Activated T-cell treated with anti-CD3 and anti-CD28 coated beads, Interleukin-2, amount 50 U/mL, for 48 hours (primary cell): ENCODE data around the gene KCNIP2.
A peak's percentile ranks its signal among the peaks of the same experiment; 100 is the strongest.

Experiments
- DNase-seq, 2 experiments: peaks; one replicate each; pipeline ENCODE4 v3.0.0-alpha.2; 2020

Gene KCNIP2

GRCh38 chr10:101851411-101852116 is 8.0 kb upstream of the KCNIP2 start:
- no peak for DNase-seq

GRCh38 chr10:101850749-101851148 is 7.1 kb upstream of the KCNIP2 start:
- no peak for DNase-seq

- DNase-seq: no peak
Observed at GRCh38 chr10:101848894-101849351, 5.3 kb upstream of the KCNIP2 start.

GRCh38 chr10:101848408-101848807 is 4.8 kb upstream of the KCNIP2 start:
- no peak for DNase-seq

GRCh38 chr10:101845893-101846292 is 2.3 kb upstream of the KCNIP2 start:
- no peak for DNase-seq

GRCh38 chr10:101841826-101842225 is 1.8 kb downstream of the KCNIP2 start:
- no peak for DNase-seq

- peak; percentile 87 to 89 for DNase-seq
Observed at GRCh38 chr10:101840741-101841453, 2.7 kb downstream of the KCNIP2 start.

GRCh38 chr10:101840102-101840684 is 3.4 kb downstream of the KCNIP2 start:
- DNase-seq: peak in 1 of 2 experiments; percentile 46

- DNase-seq: peak; percentile 70 to 79
Observed at GRCh38 chr10:101839416-101840063, 4.1 kb downstream of the KCNIP2 start.

GRCh38 chr10:101839002-101839401 is 4.6 kb downstream of the KCNIP2 start:
- DNase-seq: no peak

GRCh38 chr10:101838416-101838970 is 5.1 kb downstream of the KCNIP2 start:
- no peak for DNase-seq

- DNase-seq: no peak
Observed at GRCh38 chr10:101837748-101838147, 5.9 kb downstream of the KCNIP2 start.

GRCh38 chr10:101835362-101835761 is 8.2 kb downstream of the KCNIP2 start:
- DNase-seq: no peak

GRCh38 chr10:101834341-101834740 is 9.3 kb downstream of the KCNIP2 start:
- no peak for DNase-seq

GRCh38 chr10:101833466-101833865 is 10.1 kb downstream of the KCNIP2 start:
- no peak for DNase-seq

GRCh38 chr10:101832325-101832771 is 11.3 kb downstream of the KCNIP2 start:
- DNase-seq: no peak

- no peak for DNase-seq
Observed at GRCh38 chr10:101831169-101831811, 12.3 kb downstream of the KCNIP2 start.

GRCh38 chr10:101830322-101831168 is 13.1 kb downstream of the KCNIP2 start:
- peak; percentile 91 to 92 for DNase-seq

GRCh38 chr10:101829561-101830315 is 13.9 kb downstream of the KCNIP2 start:
- DNase-seq: peak; percentile 63 to 76

- no peak for DNase-seq
Observed at GRCh38 chr10:101828766-101829551, 14.6 kb downstream of the KCNIP2 start.
